Glutamatergic neuron (in vitro differentiated cells): ENCODE data around the gene PRSS27. TPM values are rescaled to one million over a fixed set of nuclear protein-coding genes. Genes with fewer than 3 reads are reported as not detected.
A peak's percentile ranks its signal among the peaks of the same experiment; 100 is the strongest.
"Not testable (repeated sequence)": the region's sequence is repeated elsewhere in the genome, so short reads cannot be mapped to it uniquely, and the experiment has no call there.

ENCODE experiments used
- DNase-seq: peaks from one replicate; pipeline ENCODE4 v3.0.0; 2022
- H3K27ac Mint-ChIP-seq: one replicate; pipeline ENCODE4 v1.8.0; 2020; ENCODE audit warnings: mild to moderate bottlenecking, mixed read lengths, inconsistent platforms; ENCODE audit not compliant: unreplicated experiment
- H3K27me3 Mint-ChIP-seq: one replicate; pipeline ENCODE4 v1.8.0; 2020; ENCODE audit warnings: mild to moderate bottlenecking, moderate library complexity, mixed read lengths, inconsistent platforms; ENCODE audit not compliant: unreplicated experiment
- H3K36me3 Mint-ChIP-seq: one replicate; pipeline ENCODE4 v1.8.0; 2020; ENCODE audit warnings: mild to moderate bottlenecking, mixed read lengths, inconsistent platforms; ENCODE audit not compliant: unreplicated experiment
- H3K4me1 Mint-ChIP-seq: one replicate; pipeline ENCODE4 v1.8.0; 2020; ENCODE audit warnings: mild to moderate bottlenecking, low read depth, mixed read lengths, inconsistent platforms; ENCODE audit not compliant: unreplicated experiment
- H3K4me3 Mint-ChIP-seq: one replicate; pipeline ENCODE4 v1.8.0; 2020; ENCODE audit warnings: mild to moderate bottlenecking, mixed read lengths, inconsistent platforms; ENCODE audit not compliant: unreplicated experiment
- H3K9me3 Mint-ChIP-seq: one replicate; pipeline ENCODE4 v1.8.0; 2020; ENCODE audit warnings: mild to moderate bottlenecking, moderate library complexity, mixed read lengths, inconsistent platforms; ENCODE audit not compliant: unreplicated experiment
- CTCF ChIP-seq: fragments of 200-600 bp; sonication (generic); IDR thresholded peaks from one replicate; pipeline ENCODE4 v1.5.0; 2021; ENCODE audit not compliant: partially characterized antibody, unreplicated experiment
- total RNA-seq: library from RNA; stranded (reverse); fragmentation: NEBNext Ultra II Directional; extraction: Animal tissue kit (Norgen Biotek cat#: 25700); gene quantifications from one replicate; pipeline ENCODE4 v1.2.1, GENCODE V29; 2021; ENCODE audit not compliant: unreplicated experiment

Gene PRSS27
- total RNA-seq, 1 donor from 2014 or later, result 10.8 TPM

DNA sequence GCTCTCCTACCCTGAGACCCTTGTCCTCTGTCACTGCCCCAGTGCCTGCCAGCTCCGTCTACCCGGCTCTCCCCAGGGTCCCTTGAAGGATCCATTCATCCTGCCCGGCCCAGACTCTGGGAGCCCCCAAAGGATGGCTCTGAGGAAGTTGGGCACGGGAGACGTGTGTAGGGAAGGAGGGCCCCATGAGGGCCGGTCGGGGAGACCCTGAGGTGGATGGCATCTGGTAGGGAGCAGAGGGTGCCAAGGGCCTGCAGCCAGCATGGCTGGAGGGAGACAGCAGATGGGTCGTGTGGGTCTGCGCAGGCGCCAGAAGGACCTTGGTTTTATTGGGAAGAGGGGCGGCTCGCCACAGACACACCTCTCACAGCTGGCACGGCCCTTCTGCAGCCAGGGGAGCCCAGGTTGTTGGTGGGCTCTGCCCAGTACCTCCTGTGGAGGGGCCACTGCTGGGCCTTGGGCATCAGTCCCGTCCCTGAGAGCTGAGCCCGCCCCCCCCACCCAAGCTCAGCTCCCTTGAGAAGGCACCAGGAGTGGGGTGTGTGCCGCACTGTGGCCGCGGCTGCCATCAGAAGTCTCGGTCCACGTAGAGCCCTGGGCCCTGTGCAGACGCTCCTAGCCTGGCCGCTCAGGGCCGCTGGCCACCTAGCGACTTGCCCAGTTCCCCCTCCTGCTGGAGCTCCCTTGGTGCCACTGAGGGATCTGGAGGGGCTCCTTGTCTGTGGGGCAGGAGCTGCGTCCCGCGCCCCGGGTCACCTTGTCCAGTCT is 21.7 kb downstream of the PRSS27 start:
- Mint-ChIP-seq H3K27me3 (peaks cover 3% of the 10 kb centered on the region), H3K27ac (no peak overlapping the region)
- DNase-seq, result no peak

DNA sequence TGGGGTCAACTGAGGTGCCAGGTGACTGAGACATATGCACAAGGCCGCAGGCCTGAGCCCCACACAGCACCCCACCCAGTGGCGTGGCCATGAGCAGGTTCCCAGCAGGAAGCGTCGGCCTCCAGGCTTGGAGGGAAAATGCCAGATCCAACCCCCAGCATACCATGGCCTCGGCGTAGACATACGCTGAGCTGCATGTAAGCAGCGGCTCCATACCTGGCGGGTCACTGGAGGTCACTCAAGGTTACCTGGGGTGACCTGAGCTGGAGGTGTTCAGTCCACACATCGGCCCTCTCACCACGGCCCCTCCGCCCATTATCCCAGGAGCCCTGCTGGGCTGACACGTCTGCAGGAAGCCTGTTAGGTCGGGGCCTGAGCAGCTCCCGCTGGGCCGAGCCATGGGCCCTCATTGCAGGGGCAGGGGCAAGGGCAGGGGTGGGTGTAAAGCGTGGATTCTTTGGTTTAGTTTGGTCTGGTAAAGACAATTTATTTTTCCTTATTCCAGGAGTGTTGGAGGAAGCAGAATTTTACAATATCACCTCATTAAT is 22.5 kb downstream of the PRSS27 start:
- no peaks in the 10 kb centered on the region for H3K36me3 Mint-ChIP-seq
- H3K27ac Mint-ChIP-seq, result no peak overlapping the region
- H3K4me1 Mint-ChIP-seq, result peaks cover 2% of the 10 kb centered on the region
- DNase-seq, result no peak
- H3K27me3 Mint-ChIP-seq, result peaks cover 3% of the 10 kb centered on the region
- TF ChIP-seq CTCF, result no peak
- H3K9me3 Mint-ChIP-seq, result peaks cover 2% of the 10 kb centered on the region
- H3K4me3 Mint-ChIP-seq, result no peak overlapping the region

More for the DNA sequence above, 21.7 kb downstream of the PRSS27 start:
- no peak overlapping the region for H3K4me3 Mint-ChIP-seq
- TF ChIP-seq CTCF, result no peak
- no peaks in the 10 kb centered on the region for H3K36me3 Mint-ChIP-seq
- H3K4me1 Mint-ChIP-seq, result peaks cover 2% of the 10 kb centered on the region
- peaks cover 2% of the 10 kb centered on the region for H3K9me3 Mint-ChIP-seq

GRCh38 chr16:2696601-2697250 is 23.3 kb downstream of the PRSS27 start:
- not testable (repeated sequence) for H3K4me3 Mint-ChIP-seq, H3K27ac Mint-ChIP-seq, H3K27me3 Mint-ChIP-seq, H3K36me3 Mint-ChIP-seq, DNase-seq, H3K9me3 Mint-ChIP-seq, H3K4me1 Mint-ChIP-seq

GRCh38 chr16:2692948-2693651 is 26.9 kb downstream of the PRSS27 start:
- H3K36me3 Mint-ChIP-seq, result no peaks in the 10 kb centered on the region
- peak overlapping the region; percentile 72 for H3K4me3 Mint-ChIP-seq
- H3K27me3 Mint-ChIP-seq, result peaks cover 3% of the 10 kb centered on the region
- H3K27ac Mint-ChIP-seq, result peak overlapping the region; percentile 84
- TF ChIP-seq CTCF, result no peak
- peaks cover 2% of the 10 kb centered on the region for H3K4me1 Mint-ChIP-seq
- DNase-seq, result peak; percentile 64
- peaks cover 2% of the 10 kb centered on the region for H3K9me3 Mint-ChIP-seq

DNA sequence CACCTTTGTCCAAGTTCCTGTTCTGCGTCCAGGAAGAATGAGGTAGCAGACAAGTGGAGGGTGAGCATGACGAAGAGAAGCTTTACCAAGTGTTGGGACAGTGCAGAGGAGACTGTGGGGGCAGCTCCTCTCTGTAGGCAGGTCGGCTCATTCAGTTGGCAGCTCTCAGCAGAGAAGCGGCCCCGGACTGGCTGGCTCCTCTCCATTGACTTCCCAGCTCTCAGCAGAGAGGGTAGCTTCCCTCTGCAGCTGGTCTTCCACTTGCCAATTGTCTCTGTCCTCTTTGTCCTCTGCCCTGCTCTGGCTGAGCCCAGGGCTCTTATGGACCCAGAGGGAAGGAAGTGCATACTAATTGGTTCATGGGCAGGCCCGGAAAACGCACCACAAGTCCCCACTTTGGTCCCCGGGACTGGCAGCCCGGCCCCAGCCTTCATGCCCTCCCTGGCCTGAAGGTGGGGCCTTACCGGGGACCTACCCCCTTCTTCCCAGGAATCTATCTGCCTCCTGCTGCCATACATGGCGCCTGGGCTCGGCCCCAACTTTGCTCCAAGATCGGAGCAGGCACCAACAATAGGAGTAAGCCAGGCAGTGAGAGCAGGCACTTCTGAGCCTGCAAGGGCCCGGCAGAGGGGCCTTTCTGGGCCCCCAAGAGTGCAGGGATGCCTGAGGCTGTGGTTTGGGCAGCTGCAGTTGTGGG is 27.6 kb downstream of the PRSS27 start:
- no peak for DNase-seq
- TF ChIP-seq CTCF, result no peak
- H3K9me3 Mint-ChIP-seq, result peaks cover 2% of the 10 kb centered on the region
- peaks cover 3% of the 10 kb centered on the region for H3K27me3 Mint-ChIP-seq
- peak overlapping the region; percentile 38 for H3K27ac Mint-ChIP-seq
- H3K36me3 Mint-ChIP-seq, result no peaks in the 10 kb centered on the region
- peaks cover 2% of the 10 kb centered on the region for H3K4me1 Mint-ChIP-seq
- H3K4me3 Mint-ChIP-seq, result no peak overlapping the region
